Measurements from ENCODE around the gene INIP. TPM values are rescaled to one million over a fixed set of nuclear protein-coding genes. Genes with fewer than 3 reads are reported as not detected.

The INIP gene, protein sequence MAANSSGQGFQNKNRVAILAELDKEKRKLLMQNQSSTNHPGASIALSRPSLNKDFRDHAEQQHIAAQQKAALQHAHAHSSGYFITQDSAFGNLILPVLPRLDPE
- 17.6 and 25.9 TPM in 2 replicates for total RNA-seq

GRCh38 chr9:112717661-112718331 is at the start of gene INIP:
TSS of gene INIP (minus strand) at chr9:112718117. CDS start at chr9:112716485, 1,632 bp downstream.

GRCh38 chr9:112750016-112750763 is 32.3 kb upstream of the INIP start, which contains the start of gene SNX30:
TSS of gene SNX30 (plus strand) at chr9:112750760. CDS start at chr9:112751002, 242 bp downstream.

Other genes starting within 250 kb of the INIP start
- 1.9 and 2.9 TPM in 2 replicates for gene KIAA1958, start 231.3 kb downstream of the INIP start, total RNA-seq
- 10.1 TPM in 2 replicates for gene SNX30, start 32.6 kb upstream of the INIP start, total RNA-seq
- not detected in 2 replicates for gene SLC46A2, start 172.8 kb upstream of the INIP start, total RNA-seq

Measured in vein endothelial cell (primary cell).